Subcutaneous abdominal adipose tissue (tissue), 5 donors: ENCODE measurements around the gene PSMB9.
"Not testable (repeated sequence)": the region's sequence is repeated elsewhere in the genome, so short reads cannot be mapped to it uniquely, and the experiment has no call there.

ENCODE experiments used
- H3K27ac ChIP-seq: one replicate; pipeline ENCODE4 v1.7.0; 2013; ENCODE audit warnings: low read depth, mild to moderate bottlenecking, inconsistent platforms, low read length, moderate library complexity
- H3K27me3 ChIP-seq, 5 donors: one replicate each; pipeline ENCODE4 v1.7.0; 2013; ENCODE audit warnings: low read length in 5 of 5, inconsistent platforms in 1 of 5; ENCODE audit not compliant: control insufficient read depth in 5 of 5, insufficient read depth in 4 of 5
- H3K36me3 ChIP-seq, 5 donors: one replicate each; pipeline ENCODE4 v1.7.0; 2013; ENCODE audit warnings: low read length in 5 of 5; ENCODE audit not compliant: control insufficient read depth in 5 of 5, insufficient read depth in 5 of 5
- H3K4me1 ChIP-seq, 5 donors: one replicate each; pipeline ENCODE4 v1.7.0; 2013; ENCODE audit warnings: low read length in 5 of 5, mild to moderate bottlenecking in 3 of 5, moderate library complexity in 1 of 5; ENCODE audit not compliant: control insufficient read depth in 5 of 5, insufficient read depth in 5 of 5
- H3K4me3 ChIP-seq, 5 donors: one replicate each; pipeline ENCODE4 v1.7.0; 2013; ENCODE audit warnings: low read length in 5 of 5, low read depth in 1 of 5
- H3K9ac ChIP-seq, 5 donors: one replicate each; pipeline ENCODE4 v1.7.0; 2013; ENCODE audit warnings: low read length in 5 of 5, mild to moderate bottlenecking in 4 of 5, moderate library complexity in 3 of 5
- H3K9me3 ChIP-seq, 5 donors: one replicate each; pipeline ENCODE4 v1.7.0; 2013; ENCODE audit warnings: low read length in 5 of 5; ENCODE audit not compliant: control insufficient read depth in 5 of 5
- donor health status: healthy.
- donor health status: healthy.
- donor health status: healthy.
- donor health status: healthy.
- donor health status: healthy.

Gene PSMB9

GRCh38 chr6:32857156-32857891, 3.3 kb downstream of the PSMB9 start:
- H3K9ac ChIP-seq, result no peak overlapping the region
- no peaks in the 10 kb centered on the region for H3K9me3 ChIP-seq
- peaks cover 2 to 30% (median 27%) of the 10 kb centered on the region in 5 donors for H3K36me3 ChIP-seq
- H3K4me3 ChIP-seq, result no peak overlapping the region
- H3K27me3 ChIP-seq, result no peaks in the 10 kb centered on the region
- peaks cover 5 to 37% (median 22%) of the 10 kb centered on the region in 5 donors for H3K4me1 ChIP-seq
- no peak overlapping the region for H3K27ac ChIP-seq

GRCh38 chr6:32858194-32858593, 4.2 kb downstream of the PSMB9 start:
- Histone ChIP-seq H3K4me1 (peaks cover 5 to 28% (median 14%) of the 10 kb centered on the region in 5 donors), H3K27me3 (no peaks in the 10 kb centered on the region), H3K36me3 (peaks cover 2 to 30% (median 27%) of the 10 kb centered on the region in 5 donors), H3K9me3 (no peaks in the 10 kb centered on the region), H3K9ac (no peak overlapping the region), H3K4me3 (no peak overlapping the region), H3K27ac (no peak overlapping the region)

GRCh38 chr6:32860674-32861073, 6.7 kb downstream of the PSMB9 start:
- Histone ChIP-seq H3K27ac (no peak overlapping the region), H3K4me3 (no peak overlapping the region), H3K9me3 (no peaks in the 10 kb centered on the region), H3K4me1 (peaks cover 0 to 9% (median 1%) of the 10 kb centered on the region in 5 donors), H3K27me3 (no peaks in the 10 kb centered on the region), H3K36me3 (peaks cover 2 to 30% (median 27%) of the 10 kb centered on the region in 5 donors), H3K9ac (no peak overlapping the region)

- Histone ChIP-seq H3K4me3 (no peak overlapping the region), H3K9me3 (no peaks in the 10 kb centered on the region), H3K4me1 (peaks cover 0 to 3% (median 0%) of the 10 kb centered on the region in 5 donors), H3K9ac (no peak overlapping the region), H3K36me3 (peaks cover 2 to 24% (median 19%) of the 10 kb centered on the region in 5 donors), H3K27ac (no peak overlapping the region), H3K27me3 (no peaks in the 10 kb centered on the region)
Observed at GRCh38 chr6:32862725-32863124, 8.7 kb downstream of the PSMB9 start.

GRCh38 chr6:32865724-32866443, 11.9 kb downstream of the PSMB9 start:
- H3K4me1 ChIP-seq, result peaks cover 0 to 2% (median 0%) of the 10 kb centered on the region in 5 donors
- H3K9ac ChIP-seq, result no peak overlapping the region
- peaks cover 0 to 3% (median 0%) of the 10 kb centered on the region in 5 donors for H3K36me3 ChIP-seq
- H3K4me3 ChIP-seq, result no peak overlapping the region
- H3K27ac ChIP-seq, result no peak overlapping the region
- H3K9me3 ChIP-seq, result no peaks in the 10 kb centered on the region
- peaks cover 0 to 8% (median 0%) of the 10 kb centered on the region in 5 donors for H3K27me3 ChIP-seq

- Histone ChIP-seq H3K4me3 (no peak overlapping the region), H3K27ac (no peak overlapping the region), H3K4me1 (no peaks in the 10 kb centered on the region), H3K9me3 (no peaks in the 10 kb centered on the region), H3K9ac (no peak overlapping the region), H3K36me3 (no peaks in the 10 kb centered on the region), H3K27me3 (peaks cover 0 to 8% (median 0%) of the 10 kb centered on the region in 5 donors)
Observed at GRCh38 chr6:32867022-32867477, 13.1 kb downstream of the PSMB9 start.

DNA sequence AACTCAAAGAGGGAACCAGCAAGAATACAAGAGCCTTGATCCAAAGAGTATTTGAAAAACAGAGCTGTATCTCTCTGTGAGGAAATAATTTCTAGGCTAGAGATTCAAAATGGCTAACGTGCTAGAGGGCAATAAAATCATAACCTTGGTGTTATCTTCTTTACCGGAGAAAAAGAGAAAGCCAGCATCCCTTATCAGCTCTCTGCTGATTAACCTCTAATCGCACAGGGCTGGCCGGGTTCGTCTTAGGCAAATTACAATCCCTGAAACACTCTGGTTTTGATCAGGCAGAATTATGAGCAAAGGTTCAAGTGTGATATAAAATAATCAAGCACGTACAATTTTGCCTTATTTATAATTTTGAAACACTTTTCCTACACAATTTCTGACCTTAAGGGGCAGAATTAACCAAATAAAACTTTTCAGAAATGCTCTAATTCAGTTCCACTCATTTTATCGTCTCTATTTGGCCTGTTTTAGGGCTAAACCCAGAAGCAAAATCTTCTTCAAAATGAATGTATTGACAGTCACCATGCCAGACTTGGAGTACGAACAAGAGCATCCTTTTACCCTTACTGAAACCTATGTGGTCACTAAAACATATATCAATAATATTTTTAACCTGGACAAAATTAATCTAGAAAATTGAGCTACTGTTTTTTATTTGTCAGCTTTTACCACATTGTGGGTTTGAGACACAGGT, 13.7 kb downstream of the PSMB9 start:
- Histone ChIP-seq H3K36me3 (no peaks in the 10 kb centered on the region), H3K27ac (no peak overlapping the region), H3K4me1 (no peaks in the 10 kb centered on the region), H3K27me3 (peaks cover 0 to 8% (median 0%) of the 10 kb centered on the region in 5 donors), H3K4me3 (no peak overlapping the region), H3K9ac (no peak overlapping the region), H3K9me3 (peaks cover 0 to 3% (median 0%) of the 10 kb centered on the region in 5 donors)

GRCh38 chr6:32868257-32868788, 14.3 kb downstream of the PSMB9 start:
- H3K9ac ChIP-seq, result no peak overlapping the region
- H3K9me3 ChIP-seq, result peaks cover 0 to 5% (median 0%) of the 10 kb centered on the region in 5 donors
- no peaks in the 10 kb centered on the region for H3K4me1 ChIP-seq
- H3K4me3 ChIP-seq, result no peak overlapping the region
- H3K36me3 ChIP-seq, result no peaks in the 10 kb centered on the region
- peaks cover 0 to 8% (median 0%) of the 10 kb centered on the region in 5 donors for H3K27me3 ChIP-seq
- H3K27ac ChIP-seq, result no peak overlapping the region

DNA sequence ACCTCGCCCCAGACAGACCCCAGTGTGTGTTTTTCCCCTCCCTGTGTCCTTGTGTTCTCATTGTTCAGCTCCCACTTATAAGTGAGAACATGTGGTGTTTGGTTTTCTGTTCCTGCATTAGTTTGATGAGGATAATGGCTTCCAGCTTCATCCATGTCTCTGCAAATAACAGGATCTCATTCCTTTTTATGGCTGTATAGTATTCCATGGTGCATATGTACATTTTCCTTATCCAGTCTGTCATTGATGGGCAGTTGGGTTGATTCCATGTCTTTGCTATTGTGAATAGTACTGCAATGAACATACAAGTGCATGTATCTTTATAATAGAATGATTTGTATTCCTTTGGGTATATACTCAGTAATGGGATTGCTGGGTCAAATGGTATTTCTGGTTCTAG, 20.0 kb downstream of the PSMB9 start:
- H3K4me1 ChIP-seq, H3K9ac ChIP-seq, H3K36me3 ChIP-seq, H3K9me3 ChIP-seq, H3K27me3 ChIP-seq, H3K27ac ChIP-seq, H3K4me3 ChIP-seq: not testable (repeated sequence)
